ENCODE measurements around the gene ADAMTS16. TPM values are rescaled to one million over a fixed set of nuclear protein-coding genes. Genes with fewer than 3 reads are reported as not detected.

Gene ADAMTS16
- polyA plus RNA-seq, 12 donors: 3.9 to 11.1 (median 8.1) TPM; not detected in 1

GRCh38 chr5:5341531-5342292, 201.6 kb downstream of the ADAMTS16 start:
- DNase-seq: no peak

- DNase-seq: no peak
These were observed 202.7 kb downstream of the ADAMTS16 start for GRCh38 chr5:5342784-5343183.

- DNase-seq: no peak
These were observed 203.4 kb downstream of the ADAMTS16 start for GRCh38 chr5:5343568-5343967.

- DNase-seq: no peak
These were observed 204.0 kb downstream of the ADAMTS16 start for GRCh38 chr5:5344051-5344571.

GRCh38 chr5:5344606-5345005, 204.5 kb downstream of the ADAMTS16 start:
- no peak for DNase-seq

GRCh38 chr5:5347442-5347841, 207.3 kb downstream of the ADAMTS16 start:
- no peak for DNase-seq

GRCh38 chr5:5348135-5348534, 208.0 kb downstream of the ADAMTS16 start:
- no peak for DNase-seq

- no peak for DNase-seq
These were observed 208.4 kb downstream of the ADAMTS16 start for GRCh38 chr5:5348576-5348975.

GRCh38 chr5:5350101-5350500, 210.0 kb downstream of the ADAMTS16 start:
- no peak for DNase-seq

GRCh38 chr5:5351288-5351979, 211.3 kb downstream of the ADAMTS16 start:
- DNase-seq: no peak

- no peak for DNase-seq
These were observed 212.5 kb downstream of the ADAMTS16 start for GRCh38 chr5:5352675-5353074.

GRCh38 chr5:5353681-5354080, 213.6 kb downstream of the ADAMTS16 start:
- DNase-seq: no peak

GRCh38 chr5:5356765-5357164, 216.6 kb downstream of the ADAMTS16 start:
- no peak for DNase-seq

- no peak for DNase-seq
These were observed 219.5 kb downstream of the ADAMTS16 start for GRCh38 chr5:5359618-5360017.

- no peak for DNase-seq
These were observed 220.3 kb downstream of the ADAMTS16 start for GRCh38 chr5:5360363-5360940.

GRCh38 chr5:5360941-5361520, 220.9 kb downstream of the ADAMTS16 start:
- DNase-seq: no peak

GRCh38 chr5:5363045-5363444, 222.9 kb downstream of the ADAMTS16 start:
- no peak for DNase-seq

- no peak for DNase-seq
These were observed 224.8 kb downstream of the ADAMTS16 start for GRCh38 chr5:5364932-5365331.

- DNase-seq: no peak
These were observed 227.6 kb downstream of the ADAMTS16 start for GRCh38 chr5:5367739-5368138.

GRCh38 chr5:5369051-5369605, 229.0 kb downstream of the ADAMTS16 start:
- no peak for DNase-seq
